ENCODE results near the gene HMX3. TPM values are rescaled to one million over a fixed set of nuclear protein-coding genes. Genes with fewer than 3 reads are reported as not detected.

The HMX3 gene
- total RNA-seq, 1 donor from 2014 or later: not detected

DNA sequence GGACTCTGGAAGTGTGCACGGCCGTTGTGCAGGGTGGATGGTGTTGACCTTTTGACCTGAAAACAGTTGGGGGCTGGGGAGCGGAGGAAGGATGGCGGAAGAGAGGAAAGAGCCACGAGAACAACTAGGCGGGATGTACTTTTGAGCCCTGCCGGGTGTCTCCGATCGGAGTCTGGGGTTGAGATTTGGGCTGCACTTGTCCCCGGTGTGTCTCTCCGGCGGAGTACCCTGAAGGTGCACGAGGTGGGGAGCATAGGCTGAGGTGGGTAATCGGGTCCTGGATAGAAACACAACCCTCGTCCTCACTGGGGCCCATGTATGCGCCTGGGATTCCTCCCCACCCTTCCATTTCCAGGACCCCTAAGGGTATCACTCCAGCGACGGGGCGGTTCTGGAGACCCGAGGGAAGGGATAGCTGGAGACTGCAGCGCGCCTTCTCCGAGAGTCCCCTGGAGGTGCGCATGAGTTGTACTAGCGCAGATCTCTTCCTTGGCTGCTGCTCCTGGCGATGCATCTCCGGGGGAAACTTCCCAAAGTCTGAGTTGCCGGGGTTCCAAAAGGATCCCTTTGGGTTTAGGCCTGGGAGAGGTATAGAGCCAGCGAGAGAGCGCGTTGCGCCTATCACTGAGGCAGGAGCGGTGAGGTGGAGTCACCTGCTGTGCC lies 7.5 kb downstream of the HMX3 start:
- Mint-ChIP-seq H3K36me3 (ENCODE audit: insufficient read depth) (no peaks in the 10 kb centered on the region), H3K4me3 (ENCODE audit: low read depth) (no peak overlapping the region), H3K9me3 (ENCODE audit: low read depth) (no peaks in the 10 kb centered on the region), H3K4me1 (ENCODE audit: low read depth) (peaks cover 20% of the 10 kb centered on the region), H3K27ac (no peak overlapping the region), H3K27me3 (peaks cover 89% of the 10 kb centered on the region)
- TF ChIP-seq, protein P1, sequence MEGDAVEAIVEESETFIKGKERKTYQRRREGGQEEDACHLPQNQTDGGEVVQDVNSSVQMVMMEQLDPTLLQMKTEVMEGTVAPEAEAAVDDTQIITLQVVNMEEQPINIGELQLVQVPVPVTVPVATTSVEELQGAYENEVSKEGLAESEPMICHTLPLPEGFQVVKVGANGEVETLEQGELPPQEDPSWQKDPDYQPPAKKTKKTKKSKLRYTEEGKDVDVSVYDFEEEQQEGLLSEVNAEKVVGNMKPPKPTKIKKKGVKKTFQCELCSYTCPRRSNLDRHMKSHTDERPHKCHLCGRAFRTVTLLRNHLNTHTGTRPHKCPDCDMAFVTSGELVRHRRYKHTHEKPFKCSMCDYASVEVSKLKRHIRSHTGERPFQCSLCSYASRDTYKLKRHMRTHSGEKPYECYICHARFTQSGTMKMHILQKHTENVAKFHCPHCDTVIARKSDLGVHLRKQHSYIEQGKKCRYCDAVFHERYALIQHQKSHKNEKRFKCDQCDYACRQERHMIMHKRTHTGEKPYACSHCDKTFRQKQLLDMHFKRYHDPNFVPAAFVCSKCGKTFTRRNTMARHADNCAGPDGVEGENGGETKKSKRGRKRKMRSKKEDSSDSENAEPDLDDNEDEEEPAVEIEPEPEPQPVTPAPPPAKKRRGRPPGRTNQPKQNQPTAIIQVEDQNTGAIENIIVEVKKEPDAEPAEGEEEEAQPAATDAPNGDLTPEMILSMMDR (IDR thresholded peaks at IDR 0.05; ENCODE audit: unreplicated experiment): no peak
- no peak for DNase-seq (ENCODE audit: low spot score, unreplicated experiment)

- peaks cover 21% of the 10 kb centered on the region for H3K4me1 Mint-ChIP-seq (ENCODE audit: low read depth)
- H3K36me3 Mint-ChIP-seq (ENCODE audit: insufficient read depth): no peaks in the 10 kb centered on the region
- peaks cover 85% of the 10 kb centered on the region for H3K27me3 Mint-ChIP-seq
- no peak overlapping the region for H3K4me3 Mint-ChIP-seq (ENCODE audit: low read depth)
- H3K27ac Mint-ChIP-seq: no peak overlapping the region
- TF ChIP-seq, protein P1 (IDR thresholded peaks at IDR 0.05; ENCODE audit: unreplicated experiment): no peak
- no peak for DNase-seq (ENCODE audit: low spot score, unreplicated experiment)
- no peaks in the 10 kb centered on the region for H3K9me3 Mint-ChIP-seq (ENCODE audit: low read depth)
These were observed 8.0 kb downstream of the HMX3 start for GRCh38 chr10:123143825-123144168.

DNA sequence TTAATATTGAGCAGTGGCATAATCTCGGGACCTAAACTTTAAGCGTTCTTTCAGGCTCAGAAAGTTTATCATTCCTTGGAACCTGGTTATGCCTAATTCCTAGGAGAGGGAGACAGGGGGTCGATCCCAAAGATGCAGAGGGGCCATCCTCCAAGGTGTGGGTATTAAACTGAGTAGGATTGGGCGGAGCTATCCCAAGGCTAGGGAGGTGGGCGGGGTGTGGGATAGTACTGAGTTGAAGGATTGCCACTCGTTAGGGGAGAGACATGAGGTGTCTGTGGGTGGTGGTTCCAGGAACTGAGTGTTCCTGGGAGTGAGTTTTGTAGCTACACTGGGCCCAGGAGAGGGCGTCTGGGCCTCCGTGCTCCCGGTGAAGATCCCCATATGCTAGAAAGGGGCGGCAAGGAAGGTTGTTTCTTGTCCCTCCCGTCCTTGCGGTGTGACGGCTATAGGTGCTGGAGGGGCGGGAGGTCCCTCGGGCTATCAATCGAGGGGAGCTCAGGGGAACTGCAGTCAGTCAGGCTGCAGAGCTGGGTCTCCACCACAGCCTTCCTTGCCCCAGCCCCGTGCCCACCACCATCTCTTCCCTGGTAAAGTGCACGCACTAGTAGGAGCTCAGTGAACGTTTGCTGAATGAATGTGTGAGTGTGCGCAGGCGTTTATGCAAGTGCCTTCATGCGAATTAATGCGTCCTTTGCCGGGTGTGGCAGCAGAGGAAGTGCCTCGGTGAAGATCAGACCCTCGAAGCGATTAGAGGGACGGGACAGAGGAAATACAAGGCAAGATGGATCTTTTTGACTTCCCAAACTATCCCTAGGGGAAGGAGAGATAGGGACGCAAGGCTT lies 9.1 kb downstream of the HMX3 start:
- H3K27me3 Mint-ChIP-seq: peaks cover 82% of the 10 kb centered on the region

DNA sequence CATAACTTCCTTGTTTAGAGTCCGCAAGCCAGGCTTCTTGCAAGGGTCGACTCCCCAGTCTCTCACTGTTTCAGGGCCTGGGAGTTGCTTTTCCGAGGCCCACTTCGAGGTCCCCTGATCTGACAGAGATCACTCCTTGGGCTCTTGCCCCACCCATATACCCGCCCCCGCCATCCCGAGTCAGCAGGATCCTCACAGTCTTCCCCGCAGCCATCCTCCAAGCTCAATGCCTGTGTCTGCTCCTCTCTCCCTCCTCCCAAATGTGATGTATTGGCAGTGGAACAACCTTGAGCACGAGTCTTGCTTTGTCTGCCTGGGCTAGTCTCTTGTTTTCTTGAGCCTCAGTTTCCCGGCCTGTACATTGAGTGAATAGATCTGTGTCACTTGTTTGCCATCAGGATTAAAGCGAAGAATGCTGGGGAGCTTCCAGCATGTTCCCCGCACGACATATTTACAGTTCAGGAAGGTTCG lies 9.8 kb downstream of the HMX3 start:
- DNase-seq (ENCODE audit: low spot score, unreplicated experiment): no peak
- no peak overlapping the region for H3K27ac Mint-ChIP-seq
- no peaks in the 10 kb centered on the region for H3K9me3 Mint-ChIP-seq (ENCODE audit: low read depth)
- H3K4me3 Mint-ChIP-seq (ENCODE audit: low read depth): no peak overlapping the region
- H3K36me3 Mint-ChIP-seq (ENCODE audit: insufficient read depth): no peaks in the 10 kb centered on the region
- H3K4me1 Mint-ChIP-seq (ENCODE audit: low read depth): peaks cover 13% of the 10 kb centered on the region
- TF ChIP-seq, protein P1 (IDR thresholded peaks at IDR 0.05; ENCODE audit: unreplicated experiment): no peak
- peaks cover 82% of the 10 kb centered on the region for H3K27me3 Mint-ChIP-seq

More for the DNA sequence above, 9.1 kb downstream of the HMX3 start:
- no peaks in the 10 kb centered on the region for H3K36me3 Mint-ChIP-seq (ENCODE audit: insufficient read depth)
- TF ChIP-seq, protein P1 (IDR thresholded peaks at IDR 0.05; ENCODE audit: unreplicated experiment): no peak
- H3K9me3 Mint-ChIP-seq (ENCODE audit: low read depth): no peaks in the 10 kb centered on the region
- H3K27ac Mint-ChIP-seq: no peak overlapping the region
- no peak for DNase-seq (ENCODE audit: low spot score, unreplicated experiment)
- H3K4me3 Mint-ChIP-seq (ENCODE audit: low read depth): no peak overlapping the region
- peaks cover 14% of the 10 kb centered on the region for H3K4me1 Mint-ChIP-seq (ENCODE audit: low read depth)

- Mint-ChIP-seq H3K36me3 (ENCODE audit: insufficient read depth) (no peaks in the 10 kb centered on the region), H3K27me3 (peaks cover 82% of the 10 kb centered on the region), H3K27ac (no peak overlapping the region), H3K4me3 (ENCODE audit: low read depth) (no peak overlapping the region), H3K9me3 (ENCODE audit: low read depth) (no peaks in the 10 kb centered on the region), H3K4me1 (ENCODE audit: low read depth) (peaks cover 14% of the 10 kb centered on the region)
- TF ChIP-seq, protein P1 (IDR thresholded peaks at IDR 0.05; ENCODE audit: unreplicated experiment): no peak
- peak; percentile 25 for DNase-seq (ENCODE audit: low spot score, unreplicated experiment)
These were observed 10.5 kb downstream of the HMX3 start for GRCh38 chr10:123146013-123146893.

All from progenitor cell of endocrine pancreas (in vitro differentiated cells).